DLD1 (cell line): Measurements from ENCODE around the gene UVRAG.

Experiments
- in situ Hi-C: cut with HindIII; loops from 2 replicates; pipeline ENCODE4 v1.10.0; 2017; ENCODE audit warnings: low sequenced_read_pairs

Gene UVRAG

DNA sequence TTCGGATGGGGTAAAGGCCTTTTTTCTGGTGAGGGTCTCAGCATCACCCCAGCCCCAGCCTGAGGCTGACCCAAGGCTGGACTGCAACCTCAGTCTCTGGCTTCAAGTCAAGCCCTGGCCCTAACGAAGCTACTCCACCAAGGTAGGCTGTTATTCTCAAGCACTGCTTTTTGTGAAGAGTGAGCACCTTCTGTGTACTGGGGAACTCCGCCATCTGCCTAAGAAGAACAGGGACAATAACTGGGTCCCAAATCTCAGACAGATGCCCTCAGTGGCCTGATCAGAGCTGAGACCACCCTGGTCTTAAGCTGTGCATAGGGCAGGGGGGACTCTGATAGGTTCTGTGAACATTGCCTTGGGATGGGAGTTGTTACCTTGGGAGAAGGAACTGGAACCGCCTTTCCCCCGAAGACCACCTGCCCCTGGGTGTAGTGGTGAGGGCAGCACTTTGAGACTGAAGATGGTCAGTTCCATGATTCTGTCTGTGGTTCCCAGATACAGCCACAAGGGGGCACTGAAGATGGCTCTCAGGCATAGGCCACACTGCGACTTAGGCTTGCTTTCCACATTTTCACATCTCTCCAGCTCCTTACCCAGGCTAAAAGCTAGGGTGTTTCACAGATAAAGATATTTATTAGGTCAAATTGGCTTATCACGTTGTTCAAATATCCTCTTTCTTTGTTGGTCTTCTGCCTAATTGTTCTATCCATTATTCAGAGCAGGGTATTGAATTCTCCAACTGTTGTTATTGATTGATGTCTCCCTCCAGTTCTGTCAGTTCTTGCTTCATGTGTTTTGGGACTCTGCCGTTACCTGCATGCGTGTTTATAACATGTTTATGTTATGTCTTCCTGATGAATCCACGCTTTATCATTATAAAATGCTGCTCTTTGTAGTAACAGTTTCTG is 11.8 kb upstream of the UVRAG start:
- in situ Hi-C loops = no loop called here

DNA sequence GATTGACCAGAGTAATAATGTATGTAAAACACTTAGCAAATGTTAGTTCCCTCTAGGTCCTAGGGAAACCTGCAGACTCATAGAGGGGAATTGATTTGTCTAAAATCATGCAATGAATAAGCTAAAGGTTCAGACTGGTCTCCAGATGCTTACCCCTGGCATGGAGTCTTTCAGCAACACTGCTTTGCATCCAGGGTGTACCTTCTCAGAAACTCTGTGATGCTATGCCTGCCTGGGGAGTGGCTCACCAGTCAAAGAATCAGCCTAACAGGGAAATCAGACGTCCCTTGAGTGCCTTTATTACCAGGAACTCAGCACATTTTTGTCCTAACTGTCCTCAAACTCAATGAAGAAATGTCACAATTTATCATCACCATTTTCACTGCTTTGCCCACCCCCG is 5.9 kb upstream of the UVRAG start:
- in situ Hi-C loops = no loop called here

DNA sequence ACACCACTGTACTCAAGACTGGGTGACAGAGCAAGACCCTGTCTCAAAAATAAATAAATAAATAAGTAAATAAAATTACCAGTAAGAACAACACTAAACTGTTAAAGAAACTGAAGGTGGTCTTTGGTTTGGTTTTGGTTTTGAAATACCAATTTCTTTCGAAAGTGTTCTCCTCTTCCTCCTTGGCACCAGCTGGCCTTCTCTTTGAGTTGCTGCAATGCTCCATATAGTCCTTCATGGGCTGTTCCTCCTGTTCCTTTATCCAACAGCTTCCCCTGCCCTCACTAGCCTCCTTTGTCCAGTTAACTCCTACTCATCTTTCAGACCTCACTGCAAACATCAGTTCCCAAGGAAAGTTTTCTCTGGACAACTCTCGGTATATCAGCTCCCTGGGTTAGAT is 5.0 kb upstream of the UVRAG start:
- in situ Hi-C loops = no loop called here

DNA sequence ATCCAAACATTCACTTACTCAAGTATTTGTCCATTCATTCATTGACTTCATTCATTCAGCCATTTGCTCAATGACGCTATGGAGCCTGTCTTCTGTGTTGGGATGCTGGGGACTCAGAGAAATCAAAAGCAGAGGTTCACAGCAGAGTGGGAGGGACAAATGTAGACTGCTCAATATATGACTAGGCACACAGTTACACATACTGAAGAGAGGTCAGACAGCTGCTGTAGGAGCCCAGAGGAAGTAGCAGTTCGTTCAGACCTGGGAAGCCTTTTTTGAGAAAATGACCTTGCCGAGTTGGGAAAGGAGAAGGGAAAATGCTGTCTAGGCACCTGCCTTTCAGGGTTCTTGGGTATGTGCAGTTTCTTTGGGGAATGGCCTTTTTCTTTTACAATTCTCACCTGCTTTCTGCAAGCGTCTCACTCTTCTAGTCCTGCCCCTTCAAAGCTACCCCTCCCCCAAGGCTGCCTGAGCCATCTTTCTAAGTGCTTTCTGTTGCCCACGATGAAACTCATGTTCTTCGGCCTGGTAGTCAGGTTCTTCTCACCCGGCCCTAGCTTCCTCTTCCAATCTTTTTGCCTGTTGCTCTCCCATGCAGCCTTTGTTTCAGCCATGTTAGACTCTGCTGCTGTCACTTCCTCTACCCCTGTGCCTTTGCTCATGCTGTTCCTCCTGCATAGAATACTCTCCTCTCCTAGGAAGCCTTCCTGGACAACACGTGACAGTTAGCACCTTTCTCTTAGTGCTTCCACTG is 4.2 kb upstream of the UVRAG start:
- in situ Hi-C loops = no loop called here

DNA sequence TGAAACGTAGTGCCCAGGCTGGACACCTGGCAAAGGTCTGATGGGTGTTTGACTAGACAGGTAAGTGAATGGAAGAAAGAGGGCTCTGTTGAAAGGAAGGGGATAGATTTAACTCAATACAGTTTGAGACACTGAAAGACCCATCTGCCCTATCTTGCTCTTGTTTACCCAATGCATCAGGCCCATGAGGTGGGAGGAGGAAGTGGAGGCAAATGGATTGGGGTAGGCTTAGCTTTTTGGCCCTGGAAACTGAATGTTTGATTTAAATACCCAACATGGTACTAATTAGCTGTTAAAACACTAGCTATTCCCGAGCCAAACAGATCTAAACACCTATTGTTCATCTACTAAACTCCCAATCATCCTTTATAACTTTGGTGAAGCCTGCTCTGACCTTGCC is 3.5 kb upstream of the UVRAG start:
- in situ Hi-C loops = no loop called here

DNA sequence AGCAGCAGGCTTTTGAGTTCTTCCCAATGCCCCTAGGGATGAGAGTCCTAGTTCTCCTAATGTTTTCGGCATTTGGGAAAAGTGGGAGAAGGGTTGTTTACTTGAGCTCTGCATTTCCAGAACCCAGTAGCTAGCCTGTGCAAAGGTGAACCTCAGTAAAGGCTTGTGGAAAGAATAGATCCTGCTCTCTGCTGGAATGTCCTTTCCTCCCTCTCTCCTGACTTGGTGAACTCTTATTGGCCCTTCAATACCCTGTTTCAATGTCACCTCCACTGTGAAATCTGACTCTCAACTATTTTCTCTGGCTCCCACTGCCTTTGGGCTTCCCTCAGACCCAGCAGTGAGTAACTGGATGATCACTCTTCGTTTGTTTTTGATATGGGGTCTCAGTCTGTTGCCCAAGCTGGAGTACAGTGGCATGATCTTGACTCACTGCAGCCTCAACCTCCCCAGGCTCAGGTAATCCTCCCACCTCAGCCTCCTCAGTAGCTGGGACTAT is 2.4 kb upstream of the UVRAG start:
- in situ Hi-C loops = no loop called here

DNA sequence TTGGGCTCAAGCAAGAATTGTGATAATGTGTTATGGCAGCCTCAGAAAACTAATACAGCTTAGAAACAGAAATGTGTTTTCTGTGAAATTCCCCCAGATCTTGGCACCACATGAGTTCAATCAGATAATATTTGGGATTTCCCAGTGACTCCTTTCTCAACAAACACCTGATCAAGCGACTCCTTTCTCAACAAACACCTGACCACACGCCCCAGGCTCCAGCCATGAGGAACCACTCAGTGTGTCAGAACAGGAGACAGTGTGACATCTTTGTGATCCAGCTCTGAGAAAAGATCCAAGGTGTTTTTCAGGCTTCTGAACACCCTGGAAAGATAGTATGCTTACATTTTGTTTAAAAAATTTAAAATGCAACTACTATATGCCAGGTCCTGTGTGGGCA is 1.9 kb upstream of the UVRAG start:
- in situ Hi-C loops = no loop called here

DNA sequence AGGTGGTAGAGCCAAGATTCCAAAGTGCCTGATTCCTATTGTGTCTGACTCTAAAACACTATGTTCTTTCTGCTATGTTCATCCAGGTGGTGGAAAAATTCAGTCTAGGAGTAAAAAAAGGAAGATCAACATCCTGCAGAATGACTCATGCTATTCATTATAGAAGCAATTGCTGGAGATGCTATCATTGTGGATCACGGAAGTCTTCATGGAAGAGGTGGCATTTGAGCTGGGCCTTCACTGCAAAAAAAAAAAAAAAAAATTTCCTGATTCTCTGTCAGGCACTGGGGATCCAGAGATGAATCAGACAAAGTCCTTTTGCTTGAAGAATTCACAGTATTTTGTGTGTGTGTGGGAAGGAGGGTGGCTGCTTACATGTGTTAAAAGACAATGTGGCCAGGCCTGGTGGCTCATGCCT is 1.4 kb upstream of the UVRAG start:
- in situ Hi-C loops = no loop called here

DNA sequence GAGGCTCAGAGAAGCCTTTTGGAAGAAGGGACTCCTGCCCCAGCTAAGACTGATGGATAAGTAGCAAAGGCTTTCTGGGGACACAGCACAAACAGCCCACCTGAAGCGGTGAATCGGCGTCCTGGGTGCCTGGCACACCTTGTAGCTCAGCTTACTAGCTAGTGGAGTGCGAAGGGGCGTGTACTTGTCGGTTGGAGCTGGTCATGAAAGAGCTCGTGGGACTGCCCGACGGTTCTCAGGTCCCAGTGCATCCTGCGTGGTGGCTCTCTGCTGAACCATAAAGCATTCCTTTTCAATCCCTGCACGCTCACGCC is 690 bp upstream of the UVRAG start:
- in situ Hi-C loops = no loop called here

DNA sequence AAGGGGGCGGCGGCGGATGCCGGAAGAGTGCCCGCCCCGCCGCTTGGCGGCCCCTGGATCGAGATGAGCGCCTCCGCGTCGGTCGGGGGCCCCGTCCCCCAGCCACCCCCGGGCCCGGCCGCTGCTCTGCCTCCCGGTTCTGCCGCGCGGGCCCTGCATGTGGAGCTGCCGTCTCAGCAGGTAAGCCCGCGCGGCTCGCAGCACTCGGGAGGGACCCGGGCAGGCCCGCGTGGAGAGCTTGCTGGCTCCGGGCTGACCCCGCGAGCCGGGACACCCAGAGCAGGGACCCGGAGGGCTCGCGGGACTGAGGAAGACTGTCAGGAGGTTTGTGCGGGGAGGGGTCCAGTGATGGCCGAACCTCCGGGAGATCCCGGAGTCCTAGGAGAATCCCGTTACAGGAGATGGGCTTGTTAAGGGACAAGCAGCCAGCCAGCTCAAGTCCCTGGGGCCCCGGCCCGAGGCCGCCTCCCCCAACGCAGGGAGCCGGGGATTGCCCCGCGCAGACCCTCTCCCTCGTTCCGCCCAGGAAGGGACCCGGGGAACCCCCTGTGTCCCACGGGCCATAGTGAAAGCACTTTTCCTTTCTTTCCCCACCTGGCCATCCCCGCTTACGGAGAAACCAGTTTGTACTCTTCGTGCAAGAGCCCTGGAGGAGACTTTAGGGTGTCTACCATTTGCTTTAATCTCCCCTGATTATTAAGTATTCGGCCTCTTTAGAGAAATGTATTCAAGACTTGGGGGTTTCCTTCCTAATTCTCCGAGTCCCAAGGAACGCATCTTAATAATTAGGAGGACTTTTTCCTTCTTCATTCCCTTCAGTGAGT is 547 bp downstream of the UVRAG start:
- in situ Hi-C loops = no loop called here

DNA sequence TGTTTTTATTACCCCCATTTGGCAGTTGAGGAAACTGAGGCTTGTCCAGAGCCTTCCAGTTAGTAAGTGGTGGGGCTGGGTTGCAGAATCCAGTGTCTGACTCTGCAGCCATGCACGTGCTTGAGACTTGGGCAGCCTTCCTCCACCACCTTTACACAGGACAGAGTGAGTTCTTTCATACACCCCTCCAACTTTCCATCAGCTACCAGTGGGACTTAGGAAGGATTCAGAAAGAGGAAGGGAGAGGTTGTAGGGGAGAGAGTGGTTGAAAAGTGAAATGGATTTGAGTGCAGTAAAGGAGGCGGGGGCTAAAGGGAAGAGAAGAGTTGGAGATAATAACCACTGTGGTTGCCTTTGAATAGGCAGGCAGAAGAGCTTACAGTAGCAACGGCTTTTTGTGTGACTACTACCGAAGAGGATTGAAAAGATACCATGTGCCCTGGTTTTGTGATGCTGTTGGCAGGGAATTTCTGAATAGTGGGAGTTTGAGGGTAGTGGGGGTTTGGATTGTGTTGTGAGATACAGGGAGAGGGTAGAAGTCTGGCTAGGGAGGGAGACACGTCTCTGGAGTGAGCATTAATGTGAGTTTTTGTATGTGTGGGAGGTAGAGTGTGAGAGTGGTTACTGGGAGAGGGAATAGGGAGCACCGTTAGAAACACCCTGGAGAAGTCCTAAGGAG is 1.7 kb downstream of the UVRAG start:
- in situ Hi-C loops = no loop called here

DNA sequence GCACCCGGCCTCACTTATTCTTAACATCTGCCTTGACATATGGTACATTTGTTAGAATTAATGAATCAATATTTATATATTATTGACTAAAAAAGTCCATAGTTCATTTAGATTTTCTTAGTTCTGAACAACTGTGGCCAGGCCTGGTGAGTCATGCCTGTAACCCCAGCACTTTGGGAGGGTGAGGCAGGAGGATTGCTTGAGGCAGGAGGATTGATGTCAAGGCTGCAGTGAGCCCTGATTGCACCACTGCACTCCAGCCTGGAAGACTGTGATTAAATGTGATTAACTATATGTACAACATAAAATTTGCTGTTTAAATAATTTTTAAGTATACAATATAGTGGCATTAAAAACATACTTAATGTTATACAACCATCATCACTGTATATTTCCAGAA is 5.6 kb downstream of the UVRAG start:
- in situ Hi-C loops = no loop called here

DNA sequence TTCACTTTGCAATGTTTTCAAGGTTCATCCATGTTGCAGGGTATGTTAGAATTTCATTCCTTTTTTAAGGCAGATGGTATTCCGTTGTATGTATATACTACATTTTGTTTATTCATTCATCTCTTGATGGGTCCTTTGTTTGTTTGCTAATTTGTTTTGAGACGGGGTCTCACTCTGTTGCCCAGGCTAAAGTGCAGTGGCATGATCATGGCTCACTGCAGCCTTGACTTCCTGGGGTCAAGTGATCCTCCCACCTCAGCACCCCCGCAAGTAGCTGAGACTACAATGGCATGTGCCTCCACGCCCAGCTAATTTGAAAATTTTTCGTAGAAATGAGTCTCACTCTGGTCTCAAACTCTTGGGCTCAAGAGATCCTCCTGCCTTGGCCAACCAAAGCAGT is 6.2 kb downstream of the UVRAG start:
- in situ Hi-C loops = no loop called here

DNA sequence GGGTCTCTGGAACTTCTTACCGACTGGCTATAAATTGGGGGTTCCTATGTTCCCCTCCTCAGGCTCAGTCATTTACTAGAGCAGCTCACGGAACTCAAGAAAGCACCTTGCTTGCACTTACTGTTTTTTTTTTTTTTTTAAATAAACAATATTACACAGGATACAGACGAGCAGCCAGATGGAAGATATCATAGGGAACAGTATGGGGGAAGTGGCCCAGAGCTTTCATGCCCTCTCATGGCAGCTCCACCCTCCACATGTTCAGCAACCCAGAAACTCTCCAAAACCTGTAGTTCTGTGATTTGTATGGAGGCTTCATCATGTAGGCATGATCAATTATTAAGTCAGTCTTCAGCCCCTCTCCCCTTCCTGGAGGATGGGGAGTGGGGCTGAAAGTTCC is 7.5 kb downstream of the UVRAG start:
- in situ Hi-C loops = no loop called here

DNA sequence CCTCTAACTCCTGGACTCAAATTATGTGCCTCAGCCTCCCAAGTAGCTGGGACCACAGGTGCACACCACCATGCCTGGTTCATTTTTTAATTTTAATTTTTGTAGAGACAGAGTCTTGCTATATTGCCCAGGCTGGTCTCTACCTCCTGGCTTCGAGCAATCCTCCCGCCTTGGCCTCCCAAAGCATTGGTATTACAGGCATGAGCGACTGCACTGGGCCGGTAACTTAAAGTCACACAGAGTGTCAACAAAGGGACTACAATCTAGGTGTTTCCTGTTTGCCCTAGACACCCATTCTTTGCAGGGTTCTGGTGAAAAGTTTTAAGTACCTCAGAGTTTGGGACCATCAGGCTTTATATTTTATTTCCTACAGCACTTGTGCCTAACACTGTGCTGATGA is 8.4 kb downstream of the UVRAG start:
- in situ Hi-C loops = no loop called here

DNA sequence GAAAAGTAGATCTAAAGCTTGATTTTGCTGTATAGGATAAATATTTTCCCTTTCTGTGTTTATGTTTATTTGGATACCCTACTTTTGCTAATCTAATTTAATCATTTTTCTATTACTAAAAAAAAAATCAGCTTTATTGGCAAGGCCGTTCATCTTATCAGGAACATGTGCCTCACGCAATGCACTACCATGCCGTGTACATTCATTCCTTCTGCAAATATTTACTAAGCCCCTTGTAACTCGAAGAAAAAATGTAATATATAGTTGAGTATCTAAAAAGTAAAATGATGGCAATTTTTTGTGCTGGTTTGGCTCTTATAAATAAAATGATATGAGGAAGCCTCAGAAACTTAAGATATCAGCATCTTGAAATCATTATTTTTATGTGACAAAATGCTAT is 8.9 kb downstream of the UVRAG start:
- in situ Hi-C loops = no loop called here

DNA sequence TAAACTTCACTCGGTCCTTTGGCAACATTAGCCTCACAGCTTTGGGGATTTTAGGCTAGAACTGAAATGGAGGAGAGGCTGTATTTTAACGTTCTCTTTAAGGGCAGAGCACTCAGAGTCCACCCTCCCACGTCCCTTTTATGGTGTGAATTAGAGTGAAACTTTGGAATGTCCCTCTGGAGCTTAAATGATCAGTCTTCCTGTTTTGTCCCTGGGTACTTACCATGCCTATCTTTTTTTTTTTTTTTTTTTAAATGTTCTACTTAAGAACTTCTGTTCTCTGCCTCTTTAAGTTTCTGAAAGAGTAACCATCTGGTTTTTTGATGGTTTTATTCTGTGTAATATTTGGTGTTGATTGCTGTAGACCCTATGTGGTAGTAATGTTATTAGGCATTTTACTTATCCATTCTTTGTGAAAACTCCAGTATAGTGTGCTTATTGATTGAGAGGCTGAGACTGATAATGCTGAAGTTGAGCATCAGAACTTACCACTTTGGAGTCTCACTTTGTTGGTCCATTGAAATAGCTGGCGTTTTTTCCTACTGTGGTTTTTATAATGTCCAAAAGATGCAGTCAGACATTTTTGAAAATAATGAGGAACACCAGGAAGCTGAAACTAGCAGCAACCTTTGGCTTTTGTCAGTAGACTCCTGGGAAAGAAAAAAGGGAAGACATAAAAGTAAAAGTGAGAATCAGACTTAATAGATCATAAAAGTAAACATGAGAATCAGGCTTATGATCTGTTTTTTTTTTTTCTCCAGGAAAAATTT is 11.6 kb downstream of the UVRAG start:
- in situ Hi-C loops = no loop called here

DNA sequence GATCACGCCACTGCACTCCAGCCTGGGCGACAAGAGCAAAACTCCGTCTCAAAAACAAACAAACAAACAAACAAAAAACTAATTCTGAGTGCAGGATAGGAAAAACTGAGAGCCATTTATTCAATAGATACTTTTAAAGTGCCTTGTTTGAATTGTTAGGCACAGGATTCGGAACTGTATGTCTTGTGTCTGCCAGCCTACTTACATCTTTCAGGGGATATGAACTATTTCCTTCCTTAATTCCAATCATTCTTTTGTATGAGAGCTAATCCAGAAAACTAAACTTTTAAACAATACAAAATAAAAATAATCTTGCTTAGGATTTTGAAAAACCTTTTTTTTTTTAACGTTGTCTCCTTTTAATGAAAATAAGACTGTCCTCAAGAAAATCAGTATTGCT is 12.6 kb downstream of the UVRAG start:
- in situ Hi-C loops = no loop called here

DNA sequence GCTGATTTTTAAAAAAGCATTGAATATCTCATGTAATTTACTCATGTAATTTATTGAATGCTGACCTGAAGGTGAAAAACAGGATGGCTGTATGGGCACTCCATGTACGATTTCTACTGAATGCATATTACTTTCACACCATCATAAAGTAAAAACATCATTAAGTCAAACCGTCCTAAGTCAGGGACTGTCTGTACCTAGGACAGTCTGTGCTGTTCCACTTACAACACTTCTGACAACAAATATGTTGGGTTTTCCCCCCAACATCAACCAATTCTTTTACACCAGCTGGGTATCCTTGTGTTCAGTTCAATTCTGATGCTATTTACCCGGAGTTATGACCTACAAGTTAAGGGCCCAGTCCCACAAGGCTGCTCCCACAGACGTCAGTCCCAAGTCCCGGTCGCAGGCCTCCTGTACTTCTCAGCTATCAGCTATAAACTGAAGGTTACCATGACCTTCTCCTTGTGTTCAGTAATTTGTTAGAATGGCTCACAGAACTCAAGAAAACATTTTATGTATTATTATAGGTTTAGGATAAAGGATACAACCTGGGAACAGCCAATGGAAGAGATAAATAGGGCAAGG is 17.0 kb downstream of the UVRAG start:
- in situ Hi-C loops = no loop called here

DNA sequence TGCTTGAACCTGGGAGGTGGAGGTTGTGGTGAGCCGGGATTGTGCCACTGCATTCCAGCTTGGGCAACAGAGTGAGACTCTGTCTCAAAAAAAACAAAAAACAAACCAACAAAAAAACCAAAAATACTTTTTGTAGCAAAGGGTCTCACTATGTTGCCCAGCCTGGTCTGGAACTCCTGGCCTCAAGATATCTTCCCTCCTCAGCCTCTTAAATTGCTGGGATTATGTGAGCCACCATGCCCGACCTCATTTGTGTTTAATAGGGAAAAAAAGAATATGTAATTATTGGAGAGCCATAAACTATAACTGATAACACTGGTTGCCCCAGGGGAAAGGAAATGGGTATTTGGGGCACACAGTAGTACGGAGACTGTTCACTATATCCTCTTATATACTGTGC is 19.7 kb downstream of the UVRAG start:
- in situ Hi-C loops = no loop called here
